ENCODE results near the gene SLC6A1. TPM values are rescaled to one million over a fixed set of nuclear protein-coding genes. Genes with fewer than 3 reads are reported as not detected.

Gene SLC6A1
- 7.4 TPM for total RNA-seq

DNA sequence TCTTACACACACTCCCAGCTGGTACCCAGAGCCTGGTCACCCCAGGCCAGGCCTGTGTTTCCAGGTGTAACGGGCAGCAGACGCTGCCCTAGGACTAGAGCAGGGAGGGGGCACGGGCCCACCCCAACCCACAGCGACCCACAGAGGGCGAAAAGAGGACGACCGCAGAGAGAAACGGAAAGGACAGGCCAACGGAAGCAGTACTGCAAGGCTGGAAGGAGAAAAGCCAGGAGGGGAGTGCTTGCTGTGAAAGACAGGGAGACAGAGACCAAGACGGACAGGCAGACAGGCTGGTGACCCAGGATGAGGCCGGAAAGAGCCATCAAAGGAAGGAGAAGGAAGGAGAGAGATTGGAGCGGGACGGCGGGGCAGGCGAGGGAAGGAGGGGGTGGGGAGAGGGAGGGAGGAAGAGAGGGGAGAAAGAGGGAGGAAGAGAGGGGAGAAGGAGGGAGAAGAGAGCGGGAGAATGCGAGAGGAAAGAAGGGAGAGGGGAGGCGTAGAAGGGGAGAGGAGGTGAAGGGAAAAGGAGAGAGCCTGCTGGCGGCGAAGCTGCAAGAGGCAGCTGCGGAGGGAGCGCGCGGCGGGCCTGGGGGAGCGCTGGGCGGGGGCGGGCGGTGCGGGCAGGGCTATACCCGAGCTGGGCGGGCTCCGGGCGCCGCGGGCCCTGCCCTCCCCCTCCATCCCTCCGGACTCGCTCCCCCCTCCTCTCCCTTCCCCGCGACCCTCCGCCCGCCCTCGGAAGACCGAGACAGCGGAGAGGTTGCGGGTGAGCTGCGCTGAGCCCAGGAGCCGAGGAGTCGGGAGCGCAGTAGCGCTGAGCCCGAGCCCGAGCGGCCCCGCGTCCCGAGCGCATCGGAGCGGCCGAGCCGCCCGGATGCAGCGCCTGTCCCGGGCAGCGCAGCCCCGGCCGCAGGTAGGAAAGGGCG is at the start of gene SLC6A1:
TSS of gene SLC6A1 (plus strand) at position 732 of the 926 bp plus-strand sequence. CDS start 24,464 bp downstream, outside the sequence.
- no peak for DNase-seq (ENCODE audit: low spot score)

DNA sequence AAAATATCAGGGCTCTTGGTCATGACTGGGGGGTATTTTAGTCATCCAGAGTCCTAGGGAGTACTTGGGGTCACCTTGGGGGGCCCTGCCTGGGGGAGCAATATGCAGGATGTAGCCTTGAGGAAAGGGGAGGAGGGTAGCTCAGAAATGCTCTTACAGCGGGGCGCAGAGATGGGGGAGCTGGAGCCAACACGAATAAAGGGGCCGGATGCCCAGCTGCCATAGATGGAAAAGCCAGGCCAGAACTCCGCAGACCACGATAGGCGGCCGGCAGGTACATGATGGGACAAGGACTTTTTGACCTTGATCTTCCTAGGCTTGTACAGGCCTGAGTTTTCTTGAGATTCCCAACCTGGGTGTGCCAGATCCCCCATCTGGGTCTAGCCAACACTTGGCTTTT is 47.7 kb upstream of the SLC6A1 start:
- DNase-seq (ENCODE audit: low spot score): no peak

DNA sequence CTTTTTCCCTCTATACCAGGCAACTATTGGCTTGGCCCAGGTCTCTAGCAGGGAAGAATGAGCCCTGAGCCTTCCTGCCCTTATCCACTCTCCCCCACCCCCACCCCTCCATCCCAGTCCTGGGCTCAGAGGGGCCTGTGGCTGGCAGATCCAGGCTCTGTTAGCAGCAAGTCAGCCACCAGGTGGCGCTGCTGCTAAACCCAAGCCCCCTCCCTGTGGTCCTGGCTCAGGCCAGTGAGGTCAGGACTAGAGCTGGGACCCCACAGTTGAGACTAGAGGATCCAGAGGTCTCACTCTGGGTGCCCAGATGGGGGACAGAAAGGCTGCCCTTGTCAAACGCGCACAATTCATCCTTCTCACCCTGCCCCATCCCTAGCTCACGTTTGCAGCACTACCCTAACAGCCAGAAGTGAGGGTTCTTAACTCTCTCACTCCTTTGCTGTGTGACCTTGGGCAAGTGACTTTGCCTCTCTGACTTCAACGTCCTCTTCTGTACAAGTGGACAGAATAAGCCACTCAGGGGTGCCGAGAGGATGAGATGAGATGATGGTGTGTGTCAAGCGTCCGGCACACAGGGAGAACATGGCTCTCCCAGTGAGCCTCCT is 46.8 kb upstream of the SLC6A1 start:
- DNase-seq (ENCODE audit: low spot score): peak; percentile 32

DNA sequence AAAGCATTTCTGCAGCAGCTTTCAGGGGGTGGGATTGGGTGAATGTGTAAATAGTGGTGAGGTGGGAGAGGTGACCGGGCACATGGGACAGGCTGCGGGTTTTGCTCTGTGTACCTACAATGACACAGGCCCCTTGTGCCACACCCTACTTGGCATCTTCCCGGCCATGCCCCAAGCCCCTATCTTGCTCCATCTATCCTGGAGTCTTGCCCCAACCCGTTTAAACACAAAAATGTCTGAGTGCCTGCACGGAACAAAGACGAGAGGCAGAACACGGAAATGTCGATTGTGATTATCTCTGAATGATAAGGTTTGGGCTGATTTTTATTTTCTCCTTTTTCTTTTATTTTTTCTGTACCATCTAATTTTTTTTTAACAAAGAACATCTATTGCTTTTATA is 46.0 kb upstream of the SLC6A1 start:
- no peak for DNase-seq (ENCODE audit: low spot score)

DNA sequence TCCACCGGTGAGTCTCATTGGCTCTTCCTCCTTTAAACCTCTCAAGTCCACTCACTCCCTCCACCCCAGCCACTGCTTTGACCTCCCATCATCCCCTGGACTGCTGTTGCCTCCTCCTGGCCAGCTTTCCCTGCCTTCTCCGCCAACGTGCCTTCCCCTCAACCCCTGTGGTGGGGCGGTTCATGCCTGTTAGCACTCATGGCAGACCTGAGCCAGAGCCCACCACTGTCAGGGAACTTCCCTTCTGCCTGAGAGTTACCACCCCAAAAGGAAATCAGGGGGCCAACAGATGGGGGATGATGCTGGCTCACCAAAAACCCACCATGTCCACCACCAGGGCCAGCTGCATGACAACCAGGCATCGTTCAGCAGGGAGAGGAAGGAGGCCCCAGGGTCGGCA is 44.2 kb upstream of the SLC6A1 start:
- DNase-seq (ENCODE audit: low spot score): no peak

DNA sequence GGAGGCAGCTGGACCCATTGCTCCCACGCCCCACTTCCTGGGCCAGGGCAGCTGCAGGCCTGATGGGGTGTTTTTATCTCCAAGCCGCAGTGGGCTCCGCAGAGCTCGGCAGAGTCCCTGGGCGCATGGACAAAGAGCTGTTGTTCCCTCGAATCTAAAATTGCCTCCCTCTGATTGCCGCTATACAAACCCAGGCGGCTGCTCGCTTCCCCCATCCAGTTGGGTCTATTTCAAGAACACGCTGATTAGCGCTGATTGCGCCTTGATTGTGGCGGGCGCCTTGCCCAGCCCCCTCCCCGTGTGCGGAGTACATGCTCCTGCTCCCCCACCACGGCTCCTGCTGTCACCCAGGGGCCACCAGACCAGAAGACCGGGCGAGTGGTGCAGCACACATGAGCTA is 43.4 kb upstream of the SLC6A1 start:
- no peak for DNase-seq (ENCODE audit: low spot score)

DNA sequence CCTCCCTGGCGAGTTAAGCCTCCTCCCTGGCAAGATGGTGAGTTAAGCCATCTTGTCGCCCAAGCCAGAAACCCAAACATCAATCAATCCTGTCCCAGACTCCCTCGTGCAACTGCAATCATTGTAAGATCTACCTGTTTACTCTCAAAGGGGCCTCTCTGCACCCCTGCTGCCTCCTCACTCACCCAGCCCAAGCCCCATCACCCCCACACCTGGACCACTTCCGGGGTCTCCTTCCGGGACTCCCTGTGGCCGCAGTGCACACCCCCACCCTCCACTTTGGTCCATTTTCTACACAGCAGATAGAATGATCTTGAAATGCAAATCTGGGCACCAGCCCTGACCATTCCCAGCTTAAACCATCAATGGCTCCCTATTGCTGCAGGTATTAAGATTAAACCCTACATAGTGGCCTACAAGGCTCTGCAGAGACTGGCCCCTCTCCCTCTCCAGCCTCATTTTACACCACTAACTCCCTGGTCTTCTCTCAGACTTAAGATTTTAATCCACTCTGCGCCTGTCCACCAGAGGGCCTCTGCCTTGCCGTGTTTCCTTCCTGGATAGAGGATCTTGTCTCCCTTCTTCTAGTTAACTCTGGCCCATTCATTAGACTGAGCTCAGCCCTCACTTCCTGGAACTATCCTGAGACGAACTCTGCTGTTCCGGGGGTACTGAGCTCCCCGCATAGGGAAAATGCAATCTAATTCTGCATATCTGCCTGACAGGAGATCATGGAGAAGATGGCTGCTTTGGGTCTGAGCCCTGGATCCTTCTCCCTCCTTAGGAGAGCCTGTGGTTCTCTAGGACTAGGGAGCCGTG is 41.9 kb upstream of the SLC6A1 start:
- peak; percentile 41 for DNase-seq (ENCODE audit: low spot score)

DNA sequence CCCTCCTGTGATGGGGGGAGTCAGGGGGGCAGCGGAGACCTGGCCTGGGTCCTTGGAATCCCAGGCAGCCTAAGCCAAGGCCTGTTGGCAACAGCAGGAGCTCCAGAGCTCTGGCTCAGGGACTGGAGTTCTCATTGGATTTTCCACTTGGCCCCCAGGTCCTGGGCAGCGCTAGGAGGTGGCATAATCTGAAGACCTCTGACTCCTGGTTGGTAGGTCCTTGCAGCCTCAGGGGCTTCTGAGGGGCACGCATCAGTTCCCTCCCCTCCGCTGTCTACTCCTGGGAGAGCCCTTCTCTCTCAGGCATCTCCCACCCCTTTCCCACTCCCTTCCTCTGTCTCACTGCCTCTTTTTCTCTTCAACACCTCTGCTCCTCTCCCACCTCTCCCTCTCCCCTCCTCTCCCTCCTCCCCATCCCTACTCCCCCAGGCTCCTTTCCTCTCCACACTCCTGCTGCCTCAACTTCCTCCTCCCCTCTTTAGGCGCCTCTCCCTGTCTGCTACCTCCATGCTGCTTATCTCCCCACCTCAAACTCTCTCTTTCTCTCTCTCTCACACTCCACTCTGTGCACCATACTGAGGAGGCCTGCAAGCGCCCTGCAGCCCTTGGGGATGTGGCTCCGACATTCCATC is 41.1 kb upstream of the SLC6A1 start:
- DNase-seq (ENCODE audit: low spot score): no peak

DNA sequence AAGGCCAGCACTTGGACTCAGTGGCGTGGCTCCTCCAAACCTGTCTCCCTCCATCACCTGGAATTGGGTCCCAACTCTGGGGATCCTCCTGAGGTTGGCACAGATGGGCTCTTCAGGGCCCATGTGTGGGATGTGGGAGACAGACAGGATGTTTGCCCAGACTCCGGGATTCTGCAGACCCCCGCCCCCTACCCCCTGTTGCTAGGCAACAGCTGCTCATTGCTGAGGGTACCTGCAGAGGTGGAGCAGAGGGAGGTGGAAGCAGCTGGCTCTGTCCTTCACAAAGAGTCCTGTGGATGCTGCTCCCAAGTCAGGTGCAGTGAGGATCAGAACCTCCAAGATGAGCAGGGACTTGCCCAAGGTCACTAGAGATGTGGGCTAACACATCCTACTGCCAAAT is 40.0 kb upstream of the SLC6A1 start:
- no peak for DNase-seq (ENCODE audit: low spot score)

DNA sequence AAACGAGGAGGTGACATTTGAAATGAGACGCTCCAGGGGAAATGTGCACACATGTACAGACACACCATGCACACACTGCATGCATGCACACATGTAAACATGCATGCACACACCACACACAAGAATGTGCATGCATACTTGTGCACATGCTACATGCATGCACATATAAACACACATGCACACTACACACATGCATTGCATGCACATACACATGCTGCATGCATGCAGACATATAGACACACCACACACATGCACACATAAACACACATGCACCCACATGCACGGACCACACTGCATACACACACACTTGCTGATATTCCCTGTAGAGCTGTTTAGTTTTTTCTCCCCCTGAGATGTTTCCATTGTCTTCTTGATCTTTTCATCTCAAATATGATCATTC is 37.8 kb upstream of the SLC6A1 start:
- no peak for DNase-seq (ENCODE audit: low spot score)

DNA sequence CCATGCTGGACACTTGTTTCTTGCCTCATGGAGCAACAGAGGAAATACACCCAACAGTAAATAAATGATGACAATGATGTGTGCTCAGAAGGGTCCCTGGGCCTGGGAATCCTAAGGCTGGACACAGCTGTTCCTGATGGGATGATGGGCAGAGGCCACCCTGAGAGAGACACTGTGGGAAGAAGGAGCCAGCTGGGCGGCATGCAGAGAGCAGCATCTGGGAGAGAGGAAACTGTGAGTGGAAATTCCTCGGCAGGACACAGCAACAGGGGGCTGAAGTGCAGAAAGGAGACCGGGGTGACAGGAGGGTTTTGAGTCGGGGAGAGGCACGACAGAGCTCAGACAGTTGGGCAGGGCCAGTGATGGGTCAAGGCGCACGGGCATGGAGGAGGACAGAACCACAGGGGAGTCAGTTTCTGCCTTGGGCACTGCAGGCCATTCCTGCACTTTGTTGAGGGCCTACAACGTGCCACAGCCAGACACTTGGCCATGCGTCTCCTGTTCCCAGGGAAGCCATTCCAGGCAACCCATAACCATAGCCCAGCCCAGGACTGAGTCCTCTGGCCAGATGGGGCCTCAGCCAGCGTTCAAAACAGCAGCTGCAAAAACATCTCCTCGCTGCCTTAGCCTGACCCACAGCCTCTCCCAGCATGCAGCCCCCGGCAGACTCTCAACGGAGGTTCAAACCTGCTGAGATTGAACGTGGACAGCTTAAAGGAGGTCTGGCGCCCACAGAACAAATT is 36.7 kb upstream of the SLC6A1 start:
- no peak for DNase-seq (ENCODE audit: low spot score)

DNA sequence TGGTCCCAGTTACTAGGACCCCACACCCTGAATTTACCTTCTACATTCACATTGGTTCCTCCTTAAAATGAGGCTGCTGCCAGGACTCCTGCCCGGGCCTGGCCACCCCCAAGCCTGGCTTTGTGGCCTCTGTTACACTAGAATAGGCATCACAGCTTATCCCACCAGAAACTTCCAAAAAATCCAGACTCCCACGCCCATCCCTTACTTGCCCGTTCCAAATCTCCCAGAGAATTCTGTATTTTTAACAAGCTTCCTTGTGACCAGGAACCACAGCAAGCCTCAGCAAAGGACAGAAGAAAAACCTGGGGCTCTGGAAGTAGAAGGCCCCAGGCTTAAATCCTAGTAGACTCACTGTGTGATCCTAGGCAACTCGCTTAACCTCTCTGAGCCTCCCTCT is 36.0 kb upstream of the SLC6A1 start:
- no peak for DNase-seq (ENCODE audit: low spot score)

DNA sequence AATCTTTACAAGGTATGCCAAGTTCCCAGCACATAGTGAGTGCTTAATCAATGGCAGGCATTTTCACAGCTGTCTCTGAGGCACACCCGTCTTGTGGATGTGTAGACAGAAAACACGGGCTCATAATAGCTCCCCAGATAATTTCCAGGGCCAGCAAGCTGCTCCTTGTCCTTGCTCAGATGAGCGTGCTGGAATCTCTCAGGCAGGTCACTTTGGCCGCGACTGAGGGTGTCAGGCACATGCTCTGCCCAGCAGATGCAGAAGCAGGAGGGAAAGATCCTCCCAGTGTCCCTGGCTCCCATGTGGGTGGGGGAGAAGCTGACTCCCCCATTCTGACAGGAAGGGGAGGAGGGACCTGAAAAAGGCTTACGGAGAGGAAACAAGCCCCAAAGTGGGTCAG is 35.6 kb upstream of the SLC6A1 start:
- no peak for DNase-seq (ENCODE audit: low spot score)

DNA sequence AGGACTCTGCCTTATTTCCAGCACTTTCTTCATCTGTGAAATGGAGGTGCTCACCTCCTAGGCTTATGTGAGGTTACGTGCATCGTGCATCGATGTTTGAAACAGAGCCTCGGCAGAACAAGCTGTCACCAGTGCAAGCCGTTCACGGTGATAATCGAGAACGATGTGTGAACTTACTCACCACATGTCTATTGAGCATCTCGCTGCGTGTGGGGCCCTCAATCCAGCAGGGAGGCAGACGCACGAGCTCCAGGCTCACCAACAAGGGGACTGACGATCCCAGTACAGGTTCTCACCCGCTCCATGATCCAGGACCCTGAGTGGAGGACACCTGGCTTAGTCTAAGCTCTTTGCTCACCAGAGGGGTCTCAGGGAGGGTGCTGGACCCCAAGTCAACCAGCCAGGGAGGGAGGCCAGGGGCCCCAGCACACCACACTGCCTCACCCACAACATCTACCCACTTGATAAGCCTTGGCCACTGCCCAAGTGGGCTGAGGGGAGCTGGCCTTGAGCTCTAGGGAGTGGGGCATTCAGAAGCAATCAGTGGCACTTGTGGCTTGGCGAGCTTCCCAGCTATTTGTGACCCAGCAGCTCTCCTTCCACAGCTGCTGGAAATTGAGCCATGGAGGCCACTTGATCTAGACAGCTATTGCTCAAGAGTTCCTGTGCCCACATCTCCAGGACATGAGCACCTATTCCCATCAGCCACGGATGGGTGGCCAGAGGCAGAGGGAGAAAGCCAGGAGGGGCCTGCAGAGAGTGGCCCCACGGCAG is 34.4 kb upstream of the SLC6A1 start:
- DNase-seq (ENCODE audit: low spot score): peak; percentile 13

DNA sequence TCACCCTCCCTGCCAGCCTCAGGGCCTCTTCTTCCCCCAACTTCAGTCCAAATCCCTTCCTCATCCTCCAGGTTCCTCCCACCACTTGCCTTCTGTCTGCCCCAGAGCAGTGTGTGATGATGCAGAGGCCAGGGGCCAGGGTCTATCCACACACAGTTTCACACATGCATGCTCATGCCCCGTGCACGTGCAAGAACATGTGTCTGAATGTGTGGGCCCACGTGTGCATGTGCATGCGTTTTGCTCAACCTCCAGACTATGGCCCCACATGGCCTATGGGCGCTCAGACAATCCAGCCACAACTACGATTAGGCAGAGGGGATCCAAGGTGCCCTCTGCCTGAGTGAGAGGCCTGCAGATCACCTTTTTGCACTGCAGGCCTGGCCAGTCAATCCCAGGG is 32.3 kb upstream of the SLC6A1 start:
- no peak for DNase-seq (ENCODE audit: low spot score)

DNA sequence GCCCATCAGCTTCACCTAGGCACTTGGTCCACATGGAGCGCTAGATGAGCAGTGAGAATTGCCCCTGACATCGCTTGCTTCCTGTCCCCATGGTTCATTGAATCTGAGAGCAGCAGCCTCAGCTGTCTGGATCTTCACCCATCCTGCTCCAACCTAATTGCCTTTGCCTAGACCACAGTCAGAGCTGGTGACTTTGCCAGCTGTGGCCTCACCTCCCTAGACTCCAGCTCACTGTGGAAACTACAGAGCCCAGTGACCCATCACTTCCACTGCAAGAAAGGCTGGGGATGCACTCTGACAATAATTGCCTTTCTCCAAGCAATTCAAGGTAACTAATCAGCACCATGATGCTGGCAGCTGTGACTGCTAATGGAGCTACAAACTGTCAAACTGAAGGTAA is 30.6 kb upstream of the SLC6A1 start:
- DNase-seq (ENCODE audit: low spot score): no peak

DNA sequence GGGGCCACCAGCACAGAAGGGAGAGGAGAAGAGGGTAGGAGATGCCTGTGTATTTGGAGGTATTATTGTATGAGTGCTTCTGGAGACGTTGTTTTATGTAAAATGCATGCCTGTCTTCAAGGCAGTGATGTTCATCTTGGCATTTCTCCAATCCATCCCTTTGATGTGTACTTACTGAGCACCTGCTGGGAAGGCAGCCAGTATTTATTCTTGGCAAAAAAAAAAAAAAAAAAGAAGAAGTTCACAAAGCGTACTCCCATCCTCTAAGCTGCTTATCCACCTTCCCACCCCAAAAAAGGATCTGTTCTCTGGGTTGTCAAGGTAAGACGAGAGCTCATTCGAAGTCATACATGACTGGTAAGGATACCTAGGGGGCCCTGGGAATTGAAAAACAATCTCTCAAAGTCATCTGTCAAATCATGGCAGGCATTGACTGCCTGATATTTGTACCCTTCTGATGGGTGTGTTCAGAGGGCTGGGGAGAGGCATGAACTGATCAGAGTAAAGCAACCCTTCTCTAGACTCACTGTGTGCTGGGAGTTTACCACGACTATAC is 30.0 kb upstream of the SLC6A1 start:
- no peak for DNase-seq (ENCODE audit: low spot score)

DNA sequence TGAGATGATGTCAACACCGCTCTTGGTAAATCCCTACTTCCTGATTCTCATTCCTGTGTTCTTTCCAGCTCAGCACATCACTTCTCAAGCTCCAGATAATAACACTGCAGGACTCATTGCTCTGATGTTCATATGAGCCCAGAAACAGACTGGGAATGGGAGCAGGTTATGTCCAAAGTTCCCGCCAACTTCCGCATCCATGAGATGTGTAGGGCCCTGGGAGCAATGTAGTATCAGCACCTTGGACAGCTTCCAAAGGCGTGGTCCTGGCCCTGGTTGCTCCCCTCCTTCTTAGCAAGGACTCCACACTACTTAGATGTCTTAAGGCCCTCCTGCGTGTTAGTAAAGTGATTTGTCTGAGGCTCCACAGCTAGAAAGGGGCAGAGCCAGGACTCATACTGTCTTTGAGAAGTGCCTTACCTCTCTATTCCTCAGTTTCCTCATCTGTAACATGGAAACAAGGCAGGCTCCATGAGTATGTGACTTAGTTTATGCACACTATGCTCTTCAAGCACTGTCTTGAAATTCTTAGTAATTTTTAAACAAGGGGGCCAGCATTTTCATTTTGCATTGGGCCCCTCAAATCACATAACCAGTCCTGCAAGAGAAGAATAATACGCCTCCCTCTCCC is 27.9 kb upstream of the SLC6A1 start:
- no peak for DNase-seq (ENCODE audit: low spot score)

DNA sequence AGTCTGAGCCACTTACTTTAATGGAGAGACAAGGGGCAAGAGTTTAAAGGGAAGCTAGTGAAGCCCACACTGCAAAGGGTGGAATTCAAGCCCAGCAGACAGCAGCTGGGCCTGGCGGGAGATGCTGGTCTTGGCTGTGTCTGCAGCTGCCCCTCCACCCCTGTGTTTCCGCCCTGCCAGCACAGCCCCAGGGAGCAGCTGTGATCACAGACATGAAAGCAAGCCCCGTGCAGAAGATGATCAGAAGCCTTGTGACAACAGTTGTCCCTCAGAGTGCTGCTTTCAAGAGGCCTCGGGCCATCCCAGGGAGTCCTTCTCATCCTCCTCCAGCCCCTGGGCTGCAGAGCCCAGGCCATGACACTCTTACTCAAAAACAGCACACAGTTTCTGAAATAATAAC is 24.1 kb upstream of the SLC6A1 start:
- DNase-seq (ENCODE audit: low spot score): no peak
